MCF 10A (cell line): ENCODE results near the gene TRIM44. TPM values are rescaled to one million over a fixed set of nuclear protein-coding genes. Genes with fewer than 3 reads are reported as not detected.

ENCODE experiments used
- BruUV-seq: library from RNA; stranded (reverse); fragments of 400-500 nt; replicated peaks from 2 replicates; lab custom pipeline; 2021; lab: Mats Ljungman, UMichigan
- CTCF ChIA-PET: fragments of 300-600 bp; sonication (Branson Sonifier 250); formaldehyde crosslinking; extraction: SDS; loops from one replicate; lab custom pipeline; 2021; ENCODE audit warnings: antibody characterized with exemption, inconsistent platforms; lab: Yijun Ruan, JAX
- POLR2A ChIA-PET: fragments of 300-600, 350-650 bp; sonication (Branson Sonifier 250); formaldehyde crosslinking; extraction: SDS; loops from one replicate; lab custom pipeline; 2020; ENCODE audit warnings: antibody characterized with exemption, inconsistent platforms; lab: Yijun Ruan, JAX
- DNase-seq: peaks from one replicate; pipeline ENCODE4 v3.0.0-alpha.2; 2018; ENCODE audit not compliant: unreplicated experiment
- H3K27ac Mint-ChIP-seq: one replicate; pipeline ENCODE4 v1.8.0; 2022; ENCODE audit warnings: mild to moderate bottlenecking, low read depth, mixed read lengths; ENCODE audit not compliant: unreplicated experiment
- H3K27me3 Mint-ChIP-seq: one replicate; pipeline ENCODE4 v1.8.0; 2022; ENCODE audit warnings: mixed read lengths; ENCODE audit not compliant: insufficient read depth, unreplicated experiment
- H3K36me3 Mint-ChIP-seq: one replicate; pipeline ENCODE4 v1.8.0; 2022; ENCODE audit warnings: mild to moderate bottlenecking, moderate library complexity, mixed read lengths; ENCODE audit not compliant: insufficient read depth, unreplicated experiment
- H3K4me1 Mint-ChIP-seq: one replicate; pipeline ENCODE4 v1.8.0; 2022; ENCODE audit warnings: mixed read lengths; ENCODE audit not compliant: insufficient read depth, unreplicated experiment
- H3K4me3 Mint-ChIP-seq: one replicate; pipeline ENCODE4 v1.8.0; 2022; ENCODE audit warnings: mild to moderate bottlenecking, moderate library complexity, mixed read lengths; ENCODE audit not compliant: unreplicated experiment
- H3K9me3 Mint-ChIP-seq: one replicate; pipeline ENCODE4 v1.8.0; 2022; ENCODE audit warnings: mixed read lengths; ENCODE audit not compliant: unreplicated experiment
- intact Hi-C: fragments of 100-400 bp; cut with micrococcal nuclease; formaldehyde crosslinking; loops from 2 replicates; pipeline ENCODE4 v1.14.1; 2022
- total RNA-seq: library from RNA; stranded (reverse); gene quantifications from 2 replicates; pipeline ENCODE4 v1.2.3, GENCODE V29; 2022
- TF ChIP-seq, protein P1 (sequence below): fragments of 200-600 bp; IDR thresholded peaks from one replicate; pipeline ENCODE4 v1.8.0; 2022; ENCODE audit warnings: antibody characterized with exemption, mild to moderate bottlenecking; ENCODE audit not compliant: unreplicated experiment

The TRIM44 gene
- total RNA-seq, 1 experiment from 2014 or later, result 103 TPM

DNA sequence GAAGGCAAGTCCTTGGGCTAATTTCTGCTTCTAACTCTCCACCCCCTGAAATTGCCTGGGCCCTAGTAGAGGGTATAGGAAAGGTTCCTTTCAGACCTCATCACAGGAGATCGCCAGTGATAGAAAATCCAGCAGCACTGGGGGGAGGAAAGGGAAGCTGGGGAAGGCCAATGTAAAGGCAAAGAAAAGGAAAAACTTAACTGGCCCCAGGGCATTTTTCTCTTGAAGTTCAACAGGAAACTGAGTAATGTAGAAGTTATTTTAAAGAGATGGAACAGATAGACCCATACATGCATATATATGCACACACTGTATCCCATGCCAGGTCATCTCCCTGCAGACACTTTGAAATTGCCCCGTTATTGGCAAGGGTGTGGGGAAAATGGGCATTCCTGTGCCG is 134.0 kb downstream of the TRIM44 start:
- ChIA-PET CTCF (interaction anchor here (0.7 to 1.4 kb wide), 4 partner anchors 22 to 500 kb away, joined by 3 to 6 read pairs (median 4); partner anchors contain the start of gene PRR5L), POLR2A (interaction anchor here (0.6 to 0.9 kb wide), 4 partner anchors 26 to 173 kb away, joined by 3 read pairs; no protein-coding TSS in a partner anchor)
- BruUV-seq, result no TSS peak
- peaks cover 64% of the 10 kb centered on the region for H3K4me1 Mint-ChIP-seq
- peaks cover 13% of the 10 kb centered on the region for H3K36me3 Mint-ChIP-seq
- no peaks in the 10 kb centered on the region for H3K9me3 Mint-ChIP-seq
- peak overlapping the region; percentile 81 for H3K27ac Mint-ChIP-seq
- no peaks in the 10 kb centered on the region for H3K27me3 Mint-ChIP-seq
- peak overlapping the region; percentile 16 for H3K4me3 Mint-ChIP-seq
- DNase-seq, result peak; percentile 81
- intact Hi-C loops, result loop anchor here (5.0 kb wide), 2 partner anchors 134 to 174 kb away; partner anchors contain the start of gene TRIM44
- TF ChIP-seq, protein P1, sequence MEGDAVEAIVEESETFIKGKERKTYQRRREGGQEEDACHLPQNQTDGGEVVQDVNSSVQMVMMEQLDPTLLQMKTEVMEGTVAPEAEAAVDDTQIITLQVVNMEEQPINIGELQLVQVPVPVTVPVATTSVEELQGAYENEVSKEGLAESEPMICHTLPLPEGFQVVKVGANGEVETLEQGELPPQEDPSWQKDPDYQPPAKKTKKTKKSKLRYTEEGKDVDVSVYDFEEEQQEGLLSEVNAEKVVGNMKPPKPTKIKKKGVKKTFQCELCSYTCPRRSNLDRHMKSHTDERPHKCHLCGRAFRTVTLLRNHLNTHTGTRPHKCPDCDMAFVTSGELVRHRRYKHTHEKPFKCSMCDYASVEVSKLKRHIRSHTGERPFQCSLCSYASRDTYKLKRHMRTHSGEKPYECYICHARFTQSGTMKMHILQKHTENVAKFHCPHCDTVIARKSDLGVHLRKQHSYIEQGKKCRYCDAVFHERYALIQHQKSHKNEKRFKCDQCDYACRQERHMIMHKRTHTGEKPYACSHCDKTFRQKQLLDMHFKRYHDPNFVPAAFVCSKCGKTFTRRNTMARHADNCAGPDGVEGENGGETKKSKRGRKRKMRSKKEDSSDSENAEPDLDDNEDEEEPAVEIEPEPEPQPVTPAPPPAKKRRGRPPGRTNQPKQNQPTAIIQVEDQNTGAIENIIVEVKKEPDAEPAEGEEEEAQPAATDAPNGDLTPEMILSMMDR, result no peak

DNA sequence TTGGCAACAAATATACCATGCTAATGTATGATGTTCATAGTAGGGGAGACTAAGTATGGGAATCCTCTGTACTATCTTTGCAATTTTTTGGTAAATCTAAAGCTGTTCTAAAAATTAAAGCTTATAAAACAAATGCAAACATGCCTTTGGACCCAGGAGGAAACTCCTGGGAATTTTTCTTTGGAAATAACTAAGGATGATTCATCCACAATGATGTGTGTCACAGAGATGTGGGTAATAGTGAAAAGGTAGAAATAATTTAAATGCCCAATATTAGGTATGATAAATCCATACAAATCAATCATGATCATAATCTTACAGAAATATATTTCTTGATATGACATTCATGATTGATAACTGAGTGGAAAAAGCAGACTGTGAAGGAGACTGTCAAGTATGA is 135.8 kb downstream of the TRIM44 start:
- Mint-ChIP-seq H3K9me3 (no peaks in the 10 kb centered on the region), H3K27me3 (no peaks in the 10 kb centered on the region), H3K4me3 (no peak overlapping the region), H3K27ac (peak overlapping the region; percentile 81), H3K4me1 (peaks cover 56% of the 10 kb centered on the region), H3K36me3 (peaks cover 6% of the 10 kb centered on the region)
- BruUV-seq, result no TSS peak
- peak; percentile 33 for DNase-seq
- TF ChIP-seq, protein P1, result no peak
- CTCF ChIA-PET, result interaction anchor here (0.6 to 5.3 kb wide), 5 partner anchors 23 to 366 kb away, joined by 3 to 33 read pairs (median 4); no protein-coding TSS in a partner anchor
- intact Hi-C loops, result loop anchor here (5.0 kb wide), 2 partner anchors 136 to 176 kb away; partner anchors contain the start of gene TRIM44
- POLR2A ChIA-PET, result interaction anchor here (0.7 to 1.7 kb wide), 13 partner anchors 10 to 501 kb away, joined by 3 to 6 read pairs (median 4); no protein-coding TSS in a partner anchor

DNA sequence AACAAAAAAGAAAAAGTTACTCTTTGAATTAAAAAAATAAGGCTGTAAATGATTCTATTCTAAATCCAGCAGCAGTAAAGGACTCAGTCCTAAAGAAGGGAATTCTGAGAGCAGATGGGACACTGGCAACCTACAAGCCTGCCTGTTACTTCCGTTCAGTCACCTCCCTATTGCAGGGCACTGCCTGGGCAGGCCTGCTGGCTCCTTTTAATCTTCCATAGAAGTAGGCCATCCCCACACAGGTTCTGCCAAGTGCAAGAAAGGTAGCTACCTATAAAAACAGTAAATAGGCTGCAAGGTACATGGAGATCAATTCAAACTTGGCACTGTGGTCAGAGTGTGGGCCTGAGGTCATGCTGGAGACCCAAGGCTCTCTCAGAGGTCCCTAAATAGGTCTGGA is 136.4 kb downstream of the TRIM44 start:
- TF ChIP-seq, protein P1, result no peak
- ChIA-PET POLR2A (interaction anchor here (0.5 to 1.7 kb wide), 10 partner anchors 9 to 501 kb away, joined by 3 to 6 read pairs (median 4); no protein-coding TSS in a partner anchor), CTCF (interaction anchor here (0.6 to 5.3 kb wide), 6 partner anchors 23 to 366 kb away, joined by 3 to 33 read pairs (median 4); no protein-coding TSS in a partner anchor)
- Mint-ChIP-seq H3K27me3 (no peaks in the 10 kb centered on the region), H3K36me3 (peaks cover 6% of the 10 kb centered on the region), H3K4me3 (no peak overlapping the region), H3K4me1 (peaks cover 54% of the 10 kb centered on the region), H3K9me3 (no peaks in the 10 kb centered on the region), H3K27ac (peak overlapping the region; percentile 81)
- intact Hi-C loops, result loop anchor here (5.0 kb wide), 2 partner anchors 137 to 177 kb away; partner anchors contain the start of gene TRIM44
- no TSS peak for BruUV-seq
- peak; percentile 12 for DNase-seq

DNA sequence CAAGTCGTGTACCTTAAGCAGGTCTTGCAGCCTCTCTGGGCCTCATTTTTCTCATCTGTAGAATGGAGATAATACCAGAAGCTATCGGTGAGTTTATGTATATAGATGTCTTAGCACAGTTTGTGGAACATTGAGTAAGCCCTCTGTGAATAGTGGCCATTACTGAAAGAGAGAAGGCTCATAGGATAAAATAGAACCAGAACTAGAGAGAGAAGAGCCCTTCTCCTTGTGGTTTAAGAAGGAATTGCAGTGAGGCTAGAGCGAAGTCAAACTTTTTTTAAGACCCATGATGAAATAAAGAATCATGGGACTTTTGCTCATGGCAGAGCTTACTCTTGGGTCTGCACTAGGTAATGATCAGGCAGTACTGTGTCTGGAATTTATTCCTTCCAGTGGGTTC is 137.1 kb downstream of the TRIM44 start:
- intact Hi-C loops, result loop anchor here (5.0 kb wide), 2 partner anchors 137 to 177 kb away; partner anchors contain the start of gene TRIM44
- H3K27me3 Mint-ChIP-seq, result no peaks in the 10 kb centered on the region

More for the DNA sequence above, 137.1 kb downstream of the TRIM44 start:
- no peak for DNase-seq
- peak overlapping the region; percentile 81 for H3K27ac Mint-ChIP-seq
- H3K4me3 Mint-ChIP-seq, result no peak overlapping the region
- POLR2A ChIA-PET, result interaction anchor here (0.5 to 1.7 kb wide), 3 partner anchors 22 to 268 kb away, joined by 3 to 5 read pairs (median 5); no protein-coding TSS in a partner anchor
- no TSS peak for BruUV-seq
- CTCF ChIA-PET, result interaction anchor here (0.6 to 5.3 kb wide), 7 partner anchors 22 to 749 kb away, joined by 3 to 33 read pairs (median 4); no protein-coding TSS in a partner anchor
- H3K4me1 Mint-ChIP-seq, result peaks cover 47% of the 10 kb centered on the region
- TF ChIP-seq, protein P1, result no peak
- H3K36me3 Mint-ChIP-seq, result peaks cover 6% of the 10 kb centered on the region
- H3K9me3 Mint-ChIP-seq, result no peaks in the 10 kb centered on the region
